H1 (cell line): ENCODE results near the gene USP3. TPM values are rescaled to one million over a fixed set of nuclear protein-coding genes. Genes with fewer than 3 reads are reported as not detected.

ENCODE experiments used
- BRCA1 ChIP-seq: IDR thresholded peaks from 2 replicates; pipeline ENCODE4 v1.6.1; 2012; ENCODE audit warnings: low read depth, low read length, improper control_type of control experiment
- CBX8 ChIP-seq: fragments of 300-800, 300-1000 bp; sonication (generic); IDR thresholded peaks from 2 replicates; pipeline ENCODE4 v1.7.1; 2016; ENCODE audit warnings: low read depth, low read length, borderline replicate concordance
- CREB1 ChIP-seq: IDR thresholded peaks from 2 replicates; pipeline ENCODE4 v1.6.1; 2012; ENCODE audit warnings: inconsistent platforms
- CTBP2 ChIP-seq: IDR thresholded peaks from 2 replicates; pipeline ENCODE4 v1.7.0; 2011; ENCODE audit warnings: borderline replicate concordance, mild to moderate bottlenecking, moderate library complexity, mixed read lengths, low read length; ENCODE audit not compliant: insufficient read depth, insufficient read length
- EZH2 ChIP-seq: fragments of 200-600 bp; sonication (generic); IDR thresholded peaks from 2 replicates; pipeline ENCODE4 v1.7.1; 2012; ENCODE audit warnings: low read depth, mild to moderate bottlenecking, moderate library complexity, low read length, inconsistent platforms; ENCODE audit not compliant: severe bottlenecking
- NRF1 ChIP-seq: IDR thresholded peaks from 2 replicates; pipeline ENCODE4 v1.6.1; 2011; ENCODE audit warnings: mild to moderate bottlenecking, low read depth, low read length, improper control_type of control experiment
- polyA plus RNA-seq, 7 experiments: library from polyadenylated mRNA; depleted of rRNA in 3 of 7; stranded (reverse) in 5 of 7; unstranded in 2 of 7; fragments of >200 nt in 5 of 7; fragments of 200-250 nt in 2 of 7; gene quantifications; 1 replicate in 5 of 7; 2 replicates in 1 of 7; 4 replicates in 1 of 7; pipeline versions ENCODE4 v1.2.1 to v1.2.3, GENCODE V29; 2011 to 2013; ENCODE audit warnings: missing spikeins in 2 of 7, mixed read lengths in 2 of 7
- total RNA-seq: library from RNA; stranded (reverse); fragmentation: NEBNext Ultra II Directional; extraction: Animal tissue kit (Norgen Biotek cat#: 25700); gene quantifications from 2 replicates; pipeline ENCODE4 v1.2.1, GENCODE V29; 2021
- TF ChIP-seq, protein P1 (sequence below): fragments of 300-600 bp; sonication (generic); IDR thresholded peaks from 2 replicates; pipeline ENCODE4 v1.7.1; 2012; ENCODE audit warnings: low read length, moderate library complexity, mild to moderate bottlenecking, inconsistent platforms; ENCODE audit not compliant: insufficient replicate concordance
- TF ChIP-seq, protein P2 (sequence below): IDR thresholded peaks from 2 replicates; pipeline ENCODE4 v1.6.1; 2011; ENCODE audit warnings: low read depth, mild to moderate bottlenecking, low read length; ENCODE audit not compliant: insufficient read depth

USP3 gene
- total and polyA plus RNA-seq, 2 of the 8 experiments (the other 6 are each of a cell fraction or from before 2014, with no cell fraction given), result 15.5 to 16.2 TPM

DNA sequence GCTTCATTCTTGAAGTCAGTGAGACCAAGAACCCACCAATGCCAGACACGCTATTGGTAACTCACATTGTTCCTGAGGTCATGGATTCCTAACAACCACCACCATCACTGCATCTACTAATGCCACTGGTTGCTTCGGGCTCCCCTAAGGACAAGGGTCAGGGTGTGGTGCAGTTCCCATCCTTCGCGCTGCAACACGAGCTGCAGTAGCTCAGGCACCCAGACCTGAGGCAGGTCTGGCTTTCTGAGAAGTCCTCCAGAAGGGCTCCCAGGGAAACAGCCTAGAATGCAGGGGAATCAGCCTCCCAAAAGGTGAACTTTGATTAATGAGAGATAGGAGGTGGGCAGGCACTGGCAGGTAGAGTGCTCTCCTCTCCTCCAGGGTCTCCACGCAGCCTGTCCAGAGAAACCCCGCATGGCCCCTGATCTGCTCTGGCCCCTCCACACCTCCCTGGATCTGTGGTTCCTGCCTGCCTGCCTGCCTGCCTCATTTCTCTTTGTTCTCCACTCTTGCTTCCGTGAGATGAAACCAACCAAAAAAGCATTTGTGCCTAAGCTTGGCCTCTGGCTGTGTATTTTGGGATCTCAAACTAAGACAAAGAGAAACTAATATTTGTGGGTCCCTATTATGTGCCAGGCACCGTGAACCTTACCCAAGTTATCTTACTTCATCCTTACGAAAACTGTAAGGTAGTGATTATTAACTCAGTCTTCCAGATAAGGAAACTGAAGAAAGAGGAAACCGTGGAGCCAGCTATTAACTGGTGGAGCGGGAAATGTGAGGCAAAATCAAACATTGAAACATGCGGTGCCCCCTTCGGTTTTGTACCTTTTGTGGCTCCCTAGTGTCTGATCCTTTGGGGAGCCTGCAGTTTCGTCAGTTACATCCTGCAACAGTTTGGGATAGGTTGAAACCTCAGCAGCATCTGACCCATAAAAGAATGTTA, 43.9 kb upstream of the USP3 start (continued):
- TF ChIP-seq, protein P1, sequence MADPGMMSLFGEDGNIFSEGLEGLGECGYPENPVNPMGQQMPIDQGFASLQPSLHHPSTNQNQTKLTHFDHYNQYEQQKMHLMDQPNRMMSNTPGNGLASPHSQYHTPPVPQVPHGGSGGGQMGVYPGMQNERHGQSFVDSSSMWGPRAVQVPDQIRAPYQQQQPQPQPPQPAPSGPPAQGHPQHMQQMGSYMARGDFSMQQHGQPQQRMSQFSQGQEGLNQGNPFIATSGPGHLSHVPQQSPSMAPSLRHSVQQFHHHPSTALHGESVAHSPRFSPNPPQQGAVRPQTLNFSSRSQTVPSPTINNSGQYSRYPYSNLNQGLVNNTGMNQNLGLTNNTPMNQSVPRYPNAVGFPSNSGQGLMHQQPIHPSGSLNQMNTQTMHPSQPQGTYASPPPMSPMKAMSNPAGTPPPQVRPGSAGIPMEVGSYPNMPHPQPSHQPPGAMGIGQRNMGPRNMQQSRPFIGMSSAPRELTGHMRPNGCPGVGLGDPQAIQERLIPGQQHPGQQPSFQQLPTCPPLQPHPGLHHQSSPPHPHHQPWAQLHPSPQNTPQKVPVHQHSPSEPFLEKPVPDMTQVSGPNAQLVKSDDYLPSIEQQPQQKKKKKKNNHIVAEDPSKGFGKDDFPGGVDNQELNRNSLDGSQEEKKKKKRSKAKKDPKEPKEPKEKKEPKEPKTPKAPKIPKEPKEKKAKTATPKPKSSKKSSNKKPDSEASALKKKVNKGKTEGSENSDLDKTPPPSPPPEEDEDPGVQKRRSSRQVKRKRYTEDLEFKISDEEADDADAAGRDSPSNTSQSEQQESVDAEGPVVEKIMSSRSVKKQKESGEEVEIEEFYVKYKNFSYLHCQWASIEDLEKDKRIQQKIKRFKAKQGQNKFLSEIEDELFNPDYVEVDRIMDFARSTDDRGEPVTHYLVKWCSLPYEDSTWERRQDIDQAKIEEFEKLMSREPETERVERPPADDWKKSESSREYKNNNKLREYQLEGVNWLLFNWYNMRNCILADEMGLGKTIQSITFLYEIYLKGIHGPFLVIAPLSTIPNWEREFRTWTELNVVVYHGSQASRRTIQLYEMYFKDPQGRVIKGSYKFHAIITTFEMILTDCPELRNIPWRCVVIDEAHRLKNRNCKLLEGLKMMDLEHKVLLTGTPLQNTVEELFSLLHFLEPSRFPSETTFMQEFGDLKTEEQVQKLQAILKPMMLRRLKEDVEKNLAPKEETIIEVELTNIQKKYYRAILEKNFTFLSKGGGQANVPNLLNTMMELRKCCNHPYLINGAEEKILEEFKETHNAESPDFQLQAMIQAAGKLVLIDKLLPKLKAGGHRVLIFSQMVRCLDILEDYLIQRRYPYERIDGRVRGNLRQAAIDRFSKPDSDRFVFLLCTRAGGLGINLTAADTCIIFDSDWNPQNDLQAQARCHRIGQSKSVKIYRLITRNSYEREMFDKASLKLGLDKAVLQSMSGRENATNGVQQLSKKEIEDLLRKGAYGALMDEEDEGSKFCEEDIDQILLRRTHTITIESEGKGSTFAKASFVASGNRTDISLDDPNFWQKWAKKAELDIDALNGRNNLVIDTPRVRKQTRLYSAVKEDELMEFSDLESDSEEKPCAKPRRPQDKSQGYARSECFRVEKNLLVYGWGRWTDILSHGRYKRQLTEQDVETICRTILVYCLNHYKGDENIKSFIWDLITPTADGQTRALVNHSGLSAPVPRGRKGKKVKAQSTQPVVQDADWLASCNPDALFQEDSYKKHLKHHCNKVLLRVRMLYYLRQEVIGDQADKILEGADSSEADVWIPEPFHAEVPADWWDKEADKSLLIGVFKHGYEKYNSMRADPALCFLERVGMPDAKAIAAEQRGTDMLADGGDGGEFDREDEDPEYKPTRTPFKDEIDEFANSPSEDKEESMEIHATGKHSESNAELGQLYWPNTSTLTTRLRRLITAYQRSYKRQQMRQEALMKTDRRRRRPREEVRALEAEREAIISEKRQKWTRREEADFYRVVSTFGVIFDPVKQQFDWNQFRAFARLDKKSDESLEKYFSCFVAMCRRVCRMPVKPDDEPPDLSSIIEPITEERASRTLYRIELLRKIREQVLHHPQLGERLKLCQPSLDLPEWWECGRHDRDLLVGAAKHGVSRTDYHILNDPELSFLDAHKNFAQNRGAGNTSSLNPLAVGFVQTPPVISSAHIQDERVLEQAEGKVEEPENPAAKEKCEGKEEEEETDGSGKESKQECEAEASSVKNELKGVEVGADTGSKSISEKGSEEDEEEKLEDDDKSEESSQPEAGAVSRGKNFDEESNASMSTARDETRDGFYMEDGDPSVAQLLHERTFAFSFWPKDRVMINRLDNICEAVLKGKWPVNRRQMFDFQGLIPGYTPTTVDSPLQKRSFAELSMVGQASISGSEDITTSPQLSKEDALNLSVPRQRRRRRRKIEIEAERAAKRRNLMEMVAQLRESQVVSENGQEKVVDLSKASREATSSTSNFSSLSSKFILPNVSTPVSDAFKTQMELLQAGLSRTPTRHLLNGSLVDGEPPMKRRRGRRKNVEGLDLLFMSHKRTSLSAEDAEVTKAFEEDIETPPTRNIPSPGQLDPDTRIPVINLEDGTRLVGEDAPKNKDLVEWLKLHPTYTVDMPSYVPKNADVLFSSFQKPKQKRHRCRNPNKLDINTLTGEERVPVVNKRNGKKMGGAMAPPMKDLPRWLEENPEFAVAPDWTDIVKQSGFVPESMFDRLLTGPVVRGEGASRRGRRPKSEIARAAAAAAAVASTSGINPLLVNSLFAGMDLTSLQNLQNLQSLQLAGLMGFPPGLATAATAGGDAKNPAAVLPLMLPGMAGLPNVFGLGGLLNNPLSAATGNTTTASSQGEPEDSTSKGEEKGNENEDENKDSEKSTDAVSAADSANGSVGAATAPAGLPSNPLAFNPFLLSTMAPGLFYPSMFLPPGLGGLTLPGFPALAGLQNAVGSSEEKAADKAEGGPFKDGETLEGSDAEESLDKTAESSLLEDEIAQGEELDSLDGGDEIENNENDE, result no peak
- no peak for TF ChIP-seq NRF1
- TF ChIP-seq EZH2, result no peak
- no peak for TF ChIP-seq BRCA1
- TF ChIP-seq CREB1, result no peak
- no peak for TF ChIP-seq CBX8
- no peak for TF ChIP-seq CTBP2
- TF ChIP-seq, protein P2, sequence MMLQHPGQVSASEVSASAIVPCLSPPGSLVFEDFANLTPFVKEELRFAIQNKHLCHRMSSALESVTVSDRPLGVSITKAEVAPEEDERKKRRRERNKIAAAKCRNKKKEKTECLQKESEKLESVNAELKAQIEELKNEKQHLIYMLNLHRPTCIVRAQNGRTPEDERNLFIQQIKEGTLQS, result no peak
